Measurements from ENCODE around the gene HOXB1.

Gene HOXB1

DNA sequence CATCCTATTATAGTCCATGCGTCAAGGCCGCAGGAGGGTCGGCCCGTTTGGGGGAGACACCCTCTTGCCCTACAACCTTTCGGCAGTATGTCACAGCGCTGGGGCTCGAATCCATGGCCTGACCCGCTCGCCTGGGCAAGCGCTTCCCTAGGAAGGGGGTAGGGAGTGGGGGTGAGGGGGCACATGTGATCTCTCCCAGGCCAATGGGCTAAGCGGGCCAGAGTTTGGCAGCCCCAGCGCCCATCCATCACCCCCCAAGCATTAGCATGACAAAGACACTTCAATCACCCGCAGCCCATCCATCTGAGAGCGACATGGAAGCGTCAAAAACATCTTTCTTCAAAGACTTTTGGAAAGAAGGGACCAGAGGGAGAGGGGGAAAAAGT, at the start of gene HOXB1:
Gene HOXB1, minus strand, starts transcription at position 125 of the 386 bp plus-strand sequence. Its CDS starts 107 bp downstream, at position 18.
- no peak for DNase-seq (ENCODE audit: low read depth)

DNA sequence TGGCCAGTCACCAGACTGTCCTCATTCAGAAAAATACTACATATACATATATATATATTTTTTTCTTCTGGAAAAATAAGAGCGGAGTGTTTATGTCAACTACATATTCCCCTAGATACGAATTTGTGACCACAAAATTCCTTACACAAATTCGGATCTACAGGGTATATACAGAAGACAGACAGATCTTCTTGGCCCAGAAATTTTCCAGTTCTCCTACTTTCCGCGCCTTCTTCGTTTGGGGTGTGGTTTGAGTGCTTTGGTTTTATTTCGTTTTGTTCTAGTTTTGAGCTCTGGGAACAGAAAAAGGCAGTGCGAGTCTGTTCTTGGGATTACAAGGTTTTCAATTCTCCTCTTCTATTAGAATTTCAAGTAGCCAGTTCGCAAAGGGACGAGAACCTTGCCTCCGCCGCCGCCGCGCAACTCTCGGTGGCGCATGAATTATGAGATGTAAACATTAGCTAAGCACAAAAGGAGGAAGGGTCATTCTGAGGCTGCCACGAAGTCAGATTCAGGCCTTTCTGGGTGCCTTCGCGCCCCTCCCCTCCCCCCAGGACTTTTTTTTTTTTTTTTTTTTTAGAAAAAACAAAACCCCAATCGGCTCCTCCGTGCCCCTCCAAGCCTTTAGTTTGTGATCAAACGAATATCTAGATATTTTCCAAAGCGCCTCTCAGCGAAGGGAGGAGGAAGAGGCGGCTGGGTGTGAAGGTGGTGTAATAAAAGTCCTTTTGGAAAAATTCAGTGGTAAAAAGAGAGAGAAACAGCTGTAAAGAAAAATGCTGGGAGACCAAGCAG, 49.1 kb upstream of the HOXB1 start:
- no peak for DNase-seq (ENCODE audit: low read depth)

DNA sequence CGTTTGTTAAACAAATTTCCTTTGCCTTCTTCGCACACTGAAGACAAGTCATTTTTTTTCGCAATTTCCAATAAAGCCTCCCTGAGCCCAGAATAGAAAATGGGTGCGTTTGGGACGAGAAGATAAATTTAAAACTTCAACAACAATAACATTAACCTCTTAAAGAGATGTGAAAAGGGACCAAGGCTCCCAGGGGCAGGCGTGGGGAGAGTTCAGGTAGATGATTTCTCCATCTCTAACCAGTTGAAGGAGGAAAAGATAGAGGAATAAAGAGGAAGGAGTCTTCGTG, 48.6 kb upstream of the HOXB1 start:
- DNase-seq (ENCODE audit: low read depth) = no peak

DNA sequence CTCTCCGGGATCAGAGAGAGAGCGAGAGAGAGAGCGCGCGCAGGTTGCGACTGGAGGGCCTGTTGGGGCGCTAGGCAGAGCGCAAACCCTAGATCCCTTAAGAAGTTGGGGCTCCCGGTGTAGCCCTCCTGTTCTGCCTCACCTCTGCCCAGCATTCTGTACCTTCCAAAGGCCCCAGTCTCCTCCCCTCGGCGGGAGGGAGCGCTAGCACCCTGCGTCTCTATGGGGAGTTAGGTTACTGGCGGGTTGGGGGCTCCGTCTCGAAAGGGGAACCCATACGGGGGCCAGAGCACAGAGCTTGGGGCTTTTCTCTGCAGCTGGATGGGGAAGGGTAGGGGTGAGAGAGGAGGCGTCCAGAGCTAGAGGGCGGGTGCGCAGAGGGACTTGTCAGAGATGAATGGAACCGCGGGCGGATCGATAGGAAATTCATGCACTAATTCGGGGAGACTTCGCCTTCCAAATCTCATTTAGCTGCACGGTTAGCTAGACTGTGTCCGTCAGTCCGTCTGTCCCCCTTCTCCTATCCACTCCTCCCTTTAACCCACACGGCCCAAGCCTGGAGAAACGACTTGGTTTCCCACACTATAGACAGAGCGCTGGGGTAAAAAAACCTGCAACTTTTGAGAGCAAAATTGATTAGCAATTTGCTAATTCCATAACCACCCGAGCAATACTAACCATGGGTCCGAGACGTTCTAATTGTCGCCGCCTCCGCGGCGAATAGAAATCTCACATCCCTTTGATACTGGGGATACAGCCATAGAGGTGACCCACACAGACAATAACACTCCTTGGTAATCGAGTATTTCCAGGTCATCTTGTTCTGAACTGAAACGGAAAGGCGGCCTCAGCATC, 48.0 kb upstream of the HOXB1 start:
- DNase-seq (ENCODE audit: low read depth) = no peak

DNA sequence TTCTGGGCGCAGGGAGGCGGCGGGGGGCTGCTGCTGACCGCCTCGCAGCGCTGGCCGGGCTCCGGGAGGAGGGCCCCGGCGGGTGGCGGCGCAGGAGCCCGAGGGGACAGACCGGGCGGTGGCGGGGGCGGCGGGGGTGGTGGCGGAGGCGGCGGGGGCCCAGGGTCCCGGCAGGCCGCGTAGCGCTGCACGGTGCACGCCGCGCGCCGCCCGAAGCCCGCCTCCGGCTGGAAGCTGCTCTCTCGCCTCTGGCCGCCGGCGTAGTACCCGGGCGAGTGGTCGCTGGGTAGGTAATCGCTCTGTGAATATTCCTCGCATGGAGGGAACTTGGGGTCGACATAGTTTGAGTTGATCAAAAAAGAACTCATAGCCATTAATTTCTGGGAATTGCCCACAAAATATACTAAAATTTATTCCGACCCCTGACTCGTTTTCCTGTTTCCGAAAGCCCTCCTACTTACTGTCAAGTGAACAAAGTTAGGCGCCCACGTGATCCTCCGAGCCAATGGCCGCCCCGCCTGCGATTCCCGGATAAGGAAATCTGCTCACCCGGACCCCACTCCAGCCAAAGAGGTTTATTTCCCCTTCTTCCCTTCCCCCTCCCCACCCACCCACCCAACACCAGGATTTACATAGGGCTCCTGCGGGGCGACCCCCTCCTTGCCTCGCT, 47.3 kb upstream of the HOXB1 start, which contains the start of gene HOXB4:
Gene HOXB4, minus strand, starts transcription at position 405 of the 670 bp plus-strand sequence. Its CDS starts 31 bp downstream, at position 374.
- DNase-seq (ENCODE audit: low read depth) = no peak

DNA sequence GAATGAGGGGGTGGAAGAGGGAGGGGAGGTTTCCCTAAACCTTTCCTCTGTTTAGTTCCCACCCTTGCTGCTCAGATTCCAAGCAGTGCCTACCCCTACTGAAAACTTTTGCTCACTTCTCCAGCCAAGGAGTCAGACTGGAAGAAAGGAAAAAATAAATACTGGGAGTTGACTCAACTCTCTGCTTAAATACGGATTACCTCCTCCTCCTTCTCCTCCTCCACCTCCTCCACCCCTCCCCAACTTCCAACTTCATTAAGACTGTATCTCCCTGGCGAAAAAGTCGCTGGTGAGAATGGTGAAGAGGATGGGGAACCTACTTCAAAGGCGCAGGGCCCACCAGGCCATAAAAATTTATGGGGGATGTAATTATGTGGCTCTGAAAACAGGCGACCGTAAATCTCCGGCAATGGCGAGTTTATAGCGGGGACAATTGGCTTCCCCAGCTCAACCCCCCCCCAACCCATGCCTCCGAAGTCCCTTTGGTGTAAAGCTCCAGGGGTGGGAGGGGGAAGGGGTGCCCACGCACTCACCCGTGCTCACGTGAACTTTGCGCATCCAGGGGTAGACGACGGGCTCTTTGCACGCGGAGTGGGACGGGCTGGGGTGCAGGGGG, 46.6 kb upstream of the HOXB1 start:
- DNase-seq (ENCODE audit: low read depth) = no peak

DNA sequence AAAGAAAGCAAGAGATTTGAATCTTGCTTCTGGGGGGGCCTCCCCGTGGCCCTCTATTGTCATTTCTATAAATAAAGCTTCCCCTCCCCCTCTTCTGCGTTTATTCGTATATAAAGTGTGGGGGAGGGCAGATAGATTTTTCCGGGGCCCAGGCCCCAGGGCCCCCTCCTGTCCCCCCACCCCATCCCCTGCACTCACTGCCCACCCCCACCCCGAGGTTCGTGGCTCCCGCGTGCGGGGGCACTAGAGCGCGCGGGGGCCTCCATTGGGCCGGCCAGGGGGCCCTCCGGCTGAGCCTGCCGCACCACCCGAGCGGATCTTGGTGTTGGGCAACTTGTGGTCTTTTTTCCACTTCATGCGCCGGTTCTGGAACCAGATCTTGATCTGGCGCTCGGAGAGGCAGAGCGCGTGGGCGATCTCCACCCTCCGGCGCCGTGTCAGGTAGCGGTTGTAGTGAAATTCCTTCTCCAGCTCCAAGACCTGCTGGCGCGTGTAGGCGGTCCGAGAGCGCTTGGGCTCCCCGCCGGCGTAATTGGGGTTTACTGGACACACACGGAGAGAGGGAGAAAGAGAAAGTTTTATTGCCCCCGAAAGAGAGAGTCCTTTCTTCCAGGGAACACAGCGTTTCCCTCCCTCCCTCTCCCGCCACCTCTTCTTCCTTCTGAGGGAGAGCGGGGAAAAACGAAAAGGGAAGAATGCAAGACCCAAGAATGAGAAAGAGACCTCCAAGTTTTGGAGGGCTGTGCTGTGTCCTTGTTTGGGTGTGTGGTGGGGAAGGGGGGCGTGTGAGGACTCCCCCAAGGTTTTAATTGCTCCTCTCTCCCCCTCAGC, 45.9 kb upstream of the HOXB1 start:
- DNase-seq (ENCODE audit: low read depth) = no peak

DNA sequence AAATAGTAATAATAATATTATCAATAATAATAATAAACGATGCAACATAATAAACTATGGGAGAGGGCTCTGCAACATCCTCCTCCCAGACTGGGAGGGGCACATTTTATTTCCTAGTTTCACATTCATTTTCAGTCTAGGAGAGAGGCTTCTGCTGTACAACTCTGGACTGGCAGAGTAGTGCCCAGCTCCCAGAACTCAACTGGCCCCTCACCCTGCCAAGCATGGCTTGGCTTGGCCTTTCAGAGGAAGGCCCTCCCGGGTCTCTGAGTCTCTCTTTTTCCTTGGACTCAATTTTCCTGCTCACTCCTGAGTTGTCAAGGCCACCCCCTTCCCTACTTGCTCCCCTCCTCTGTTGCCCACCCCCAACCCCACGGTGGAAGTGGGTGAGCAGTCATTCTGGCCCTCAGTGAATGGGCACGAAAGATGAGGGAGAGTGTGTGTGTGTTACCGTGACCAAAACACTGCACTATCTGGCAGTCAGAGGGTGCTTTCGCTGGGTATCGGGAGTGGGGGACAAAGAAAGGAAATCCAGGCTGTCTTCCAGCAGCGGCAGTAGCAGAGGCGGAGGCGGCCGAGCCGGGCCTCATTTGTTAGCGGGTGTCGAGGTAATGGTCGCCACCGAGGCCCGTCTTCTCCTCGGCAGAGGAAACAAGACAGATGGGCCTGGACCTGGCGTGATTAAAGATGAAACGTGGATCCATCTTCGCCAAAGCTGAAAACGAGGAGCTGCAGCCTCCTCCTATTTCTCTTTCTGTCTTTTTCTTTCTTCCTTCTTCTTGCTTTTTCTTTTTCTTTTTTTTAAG, 45.1 kb upstream of the HOXB1 start:
- no peak for DNase-seq (ENCODE audit: low read depth)

DNA sequence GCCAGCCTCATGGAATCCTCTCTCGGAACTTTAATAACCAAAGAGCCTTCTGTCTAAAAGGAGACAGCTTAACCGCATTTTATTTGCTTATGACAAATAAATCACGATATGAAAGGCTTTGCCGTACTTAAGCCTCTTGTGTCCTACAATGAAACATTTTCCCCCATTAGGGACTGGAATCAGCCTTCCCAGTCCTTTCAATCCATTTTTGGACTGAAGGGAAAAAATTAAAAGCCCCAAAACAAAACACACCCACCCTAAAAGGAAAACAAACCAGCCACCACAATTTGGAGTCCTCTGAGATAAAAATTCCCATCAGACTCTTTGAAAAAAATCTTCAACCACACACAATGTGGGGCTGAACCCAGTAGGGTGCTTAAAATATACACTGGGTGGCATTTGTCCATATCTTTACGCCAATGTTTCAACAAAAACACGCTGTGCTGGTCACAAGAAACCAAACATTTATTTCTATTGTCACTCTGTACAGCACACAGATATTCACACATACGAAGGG, 44.3 kb upstream of the HOXB1 start:
- peak; percentile 74 for DNase-seq (ENCODE audit: low read depth)

DNA sequence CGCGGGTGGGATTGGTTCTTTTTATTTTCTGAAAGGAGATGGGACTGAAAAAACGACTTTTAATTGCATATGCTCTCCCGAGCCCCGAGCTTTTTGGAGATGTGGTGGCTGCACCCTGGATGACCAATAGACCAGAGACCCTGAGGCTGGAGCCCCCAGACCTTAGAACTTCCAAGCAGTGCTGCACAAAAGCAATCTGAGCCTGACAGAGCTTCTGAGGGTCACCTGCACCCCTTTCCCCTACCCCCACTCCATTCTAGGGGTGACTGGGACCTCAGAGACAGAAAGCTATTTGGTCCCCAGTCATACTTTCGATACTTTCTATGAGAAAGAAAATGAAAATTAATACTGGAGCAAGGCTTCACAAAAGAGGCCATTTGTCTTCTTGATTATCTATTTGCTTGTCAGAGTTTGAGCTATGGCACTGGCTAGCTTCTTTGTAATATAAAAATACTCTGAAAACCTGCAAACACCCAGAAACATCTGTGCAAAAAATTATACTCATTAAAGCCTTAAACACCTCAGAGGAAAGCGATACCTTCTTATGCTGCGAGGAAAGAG, 43.8 kb upstream of the HOXB1 start:
- DNase-seq (ENCODE audit: low read depth) = no peak

DNA sequence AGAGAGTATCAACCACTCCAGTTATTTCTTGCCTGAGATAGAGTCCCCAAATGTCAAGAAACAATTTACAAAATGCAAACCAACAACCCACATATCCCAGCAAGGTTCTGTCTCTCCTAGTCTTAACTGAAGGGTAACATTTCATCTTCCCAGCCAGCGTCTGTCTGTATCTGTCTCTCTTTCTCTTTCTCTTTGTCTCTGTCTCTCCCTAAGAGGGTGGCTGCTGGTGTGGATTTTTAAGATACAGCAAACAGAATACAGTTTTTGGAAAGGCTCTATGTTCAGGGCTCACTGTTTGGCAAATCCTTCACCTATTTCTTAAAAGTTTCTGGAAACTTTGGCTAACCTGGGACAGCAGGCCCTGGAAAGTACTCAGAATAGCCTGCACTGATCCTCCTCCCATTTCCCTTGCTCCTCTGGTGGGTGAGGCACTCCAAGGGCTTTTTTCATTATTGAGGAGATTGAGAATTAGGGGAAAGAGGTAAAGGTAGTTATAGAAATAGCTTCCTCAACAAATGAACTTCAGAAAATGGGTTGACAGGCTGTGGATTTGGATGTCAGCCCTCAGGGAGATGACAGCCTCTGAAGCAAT, 41.1 kb upstream of the HOXB1 start:
- DNase-seq (ENCODE audit: low read depth) = no peak

DNA sequence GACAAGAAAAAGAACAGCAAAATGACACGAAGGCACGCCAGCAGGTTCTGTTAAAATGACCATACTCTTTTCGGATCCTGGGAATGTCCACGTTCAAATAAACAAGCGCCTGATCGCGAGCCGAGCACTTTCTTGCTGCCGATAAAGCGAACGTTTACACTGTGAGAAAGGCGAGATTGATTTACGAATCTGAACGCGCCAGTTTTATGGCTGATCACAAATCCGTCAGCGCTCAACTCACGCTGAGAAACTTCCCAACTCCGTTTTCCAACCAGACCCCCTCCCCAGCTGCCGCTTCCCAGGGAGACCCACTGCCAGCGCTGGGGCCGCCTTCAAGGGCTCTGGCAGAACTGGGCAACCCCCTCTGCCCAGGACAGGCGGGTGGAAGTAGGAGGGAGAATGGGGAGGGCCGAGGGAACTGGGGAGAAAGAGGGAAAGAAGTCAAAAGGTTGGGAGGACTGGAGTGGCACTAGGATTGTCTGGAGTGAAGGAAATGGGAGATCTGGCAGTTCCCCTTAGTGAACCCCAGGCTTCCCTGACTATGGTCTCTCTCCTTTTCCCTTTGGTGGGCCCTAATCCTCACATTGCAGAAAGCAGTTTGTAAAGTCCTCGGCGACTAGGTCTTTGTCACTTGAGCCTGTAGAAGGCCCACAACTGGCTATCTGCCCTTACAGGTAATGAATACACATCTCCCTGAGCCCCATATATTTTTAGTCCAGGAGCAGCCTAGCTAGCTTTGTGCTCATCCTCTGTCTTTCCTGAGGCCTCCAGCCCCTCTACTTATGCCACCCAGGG, 40.4 kb upstream of the HOXB1 start:
- DNase-seq (ENCODE audit: low read depth) = no peak

DNA sequence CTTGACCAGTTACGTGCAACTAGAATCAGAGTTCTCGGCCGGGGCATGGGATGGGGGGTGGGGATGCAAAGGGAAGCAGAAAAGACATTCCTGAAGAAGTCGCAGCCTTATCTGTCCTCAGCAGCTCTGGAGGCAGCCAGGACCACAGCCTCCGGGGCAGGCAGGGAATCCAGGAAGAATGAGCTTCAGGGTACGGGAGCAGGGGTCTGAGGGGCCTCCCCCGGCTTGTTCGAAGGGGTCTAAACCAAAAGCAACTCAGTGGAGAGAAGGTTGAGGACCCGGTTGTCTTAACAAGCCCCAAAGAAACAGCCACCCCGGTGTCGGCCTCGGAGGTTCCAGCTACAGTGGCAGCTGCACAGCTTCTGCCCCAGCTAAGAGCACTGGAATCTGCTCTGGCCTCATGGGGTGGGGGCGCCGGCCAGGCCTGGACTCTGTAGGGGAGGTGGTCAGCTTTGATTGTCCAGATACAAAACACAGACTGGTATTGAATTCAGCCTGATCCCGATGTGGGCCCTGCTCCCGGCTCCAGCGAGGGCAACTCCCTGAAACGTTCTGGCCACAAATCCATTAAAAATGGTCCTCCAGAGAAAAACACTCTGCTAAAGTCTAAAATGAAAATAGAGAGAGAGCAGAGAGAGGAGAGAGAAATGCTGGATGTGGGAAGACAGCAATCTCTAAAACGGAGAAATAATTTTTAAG, 39.7 kb upstream of the HOXB1 start:
- no peak for DNase-seq (ENCODE audit: low read depth)

DNA sequence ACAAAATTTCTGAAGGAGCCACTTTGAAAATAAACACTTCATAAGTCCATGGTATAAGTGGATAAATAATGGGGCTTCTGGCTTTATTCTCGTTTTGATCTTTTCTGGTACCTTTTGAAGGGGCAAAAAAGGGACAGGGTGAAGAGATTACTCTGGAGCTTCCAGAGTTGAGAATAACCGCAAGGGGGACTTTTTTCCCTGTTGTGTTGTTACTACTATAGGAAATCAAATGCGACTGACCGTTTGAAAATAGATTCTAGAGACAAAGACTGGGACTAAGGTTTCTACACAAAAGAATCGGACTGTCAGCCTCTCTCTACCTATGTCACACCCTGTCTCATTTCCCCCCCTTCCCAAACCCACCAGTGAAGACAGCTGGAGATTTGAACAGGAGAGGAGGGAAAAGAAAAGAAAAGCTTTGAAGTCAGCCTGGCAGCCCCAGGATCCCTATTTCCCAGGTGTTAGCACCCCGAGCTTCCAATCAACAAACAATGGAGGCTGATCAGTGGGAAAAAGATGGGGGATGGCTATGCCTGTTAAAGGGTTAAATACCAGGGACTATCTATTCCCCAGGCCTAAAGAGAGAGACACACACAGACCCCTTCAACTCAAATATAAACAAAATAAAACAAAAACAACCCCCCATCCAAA, 39.0 kb upstream of the HOXB1 start:
- DNase-seq (ENCODE audit: low read depth) = no peak

DNA sequence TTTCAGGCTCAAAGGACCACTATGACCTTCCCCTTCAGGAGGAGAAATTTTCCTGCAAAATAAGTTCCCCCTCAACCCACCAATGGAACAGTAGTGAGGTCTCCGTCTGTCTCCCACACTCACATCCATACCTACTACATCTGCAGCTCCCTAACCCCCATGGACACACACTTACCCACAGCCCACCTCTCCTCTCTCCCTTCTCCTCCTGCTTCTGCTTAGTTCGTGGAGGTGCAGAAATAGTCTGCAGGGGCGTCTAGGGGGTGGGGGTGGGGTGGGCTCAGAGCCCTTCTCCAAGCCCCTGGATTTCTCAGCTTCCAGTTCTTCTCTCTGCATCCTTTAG, 38.4 kb upstream of the HOXB1 start:
- no peak for DNase-seq (ENCODE audit: low read depth)

DNA sequence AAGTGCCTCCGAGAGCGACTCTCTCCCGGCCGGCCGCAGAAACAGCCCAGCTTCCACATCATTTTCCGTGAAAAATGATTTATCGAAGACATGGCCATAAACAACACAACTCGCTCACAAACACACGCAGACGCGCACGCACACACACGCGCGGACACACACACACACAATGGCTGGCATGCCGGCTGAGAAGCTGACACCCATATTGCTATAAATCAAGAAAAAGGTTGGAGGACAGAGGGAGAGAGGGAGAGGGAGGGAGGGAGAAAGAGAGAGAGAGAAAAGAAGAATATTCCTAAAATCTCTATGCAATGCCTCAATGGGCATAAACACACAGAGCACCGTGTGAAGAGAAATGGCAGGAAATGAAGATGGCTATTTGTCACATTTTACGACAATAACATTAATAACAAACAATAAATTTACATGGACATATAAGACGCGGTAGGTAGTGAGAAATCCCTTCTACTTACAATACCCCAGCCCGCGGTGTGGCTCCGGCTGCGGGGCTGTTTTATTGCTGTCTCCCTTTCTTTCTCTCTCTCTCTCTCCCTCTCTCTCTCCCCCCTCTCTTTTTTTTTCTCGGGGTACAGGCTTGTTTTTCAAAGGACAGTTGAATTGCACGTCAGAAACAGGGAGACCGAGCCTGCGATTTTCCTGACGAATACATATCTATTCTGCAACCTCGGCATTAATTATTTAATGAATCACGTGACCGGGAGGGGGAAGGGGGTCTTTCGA, 37.9 kb upstream of the HOXB1 start:
- no peak for DNase-seq (ENCODE audit: low read depth)
